Upper lobe of right lung (tissue), 1 donor: Measurements from ENCODE around the gene CCT5. TPM values are rescaled to one million over a fixed set of nuclear protein-coding genes. Genes with fewer than 3 reads are reported as not detected.
A peak's percentile ranks its signal among the peaks of the same experiment; 100 is the strongest.

Experiments
- ATAC-seq: fragments of 200-7000 bp; cut with Tn5 transposase; one replicate; pipeline ENCODE4 v1.9.1; 2020; ENCODE audit warnings: mild to moderate bottlenecking, moderate library complexity
- DNase-seq: peaks from one replicate; pipeline ENCODE4 v3.0.0-alpha.2; 2020
- H3K27ac ChIP-seq: fragments of 200-600 bp; one replicate; pipeline ENCODE4 v1.8.0; 2022
- H3K27me3 ChIP-seq: fragments of 200-600 bp; one replicate; pipeline ENCODE4 v1.8.0; 2022; ENCODE audit warnings: mild to moderate bottlenecking
- H3K36me3 ChIP-seq: fragments of 200-600 bp; one replicate; pipeline ENCODE4 v1.8.0; 2022
- H3K4me1 ChIP-seq: fragments of 200-600 bp; one replicate; pipeline ENCODE4 v1.8.0; 2022
- H3K4me3 ChIP-seq: fragments of 200-600 bp; one replicate; pipeline ENCODE4 v1.8.0; 2022; ENCODE audit warnings: mild to moderate bottlenecking
- H3K9me3 ChIP-seq: fragments of 200-600 bp; one replicate; pipeline ENCODE4 v1.8.0; 2022
- CTCF ChIP-seq: fragments of 200-600 bp; IDR thresholded peaks from one replicate; pipeline ENCODE4 v1.8.0; 2022; ENCODE audit warnings: antibody characterized with exemption
- intact Hi-C: fragments of 100-400 bp; cut with DNase I; formaldehyde crosslinking; loops from one replicate; pipeline ENCODE4 v1.11.0; 2022
- total RNA-seq: library from RNA; stranded (reverse); fragmentation: NEBNext Ultra II Directional; extraction: Animal tissue kit (Norgen Biotek cat#: 25700); gene quantifications from one replicate; pipeline ENCODE4 v1.2.1, GENCODE V29; 2021
- donor health status: DM: no; HTN: yes; CAD: no; lungs with severe emphysema.

CCT5 gene
- total RNA-seq, 1 donor from 2014 or later = 119 TPM

GRCh38 chr5:10304932-10305331 is 54.9 kb downstream of the CCT5 start:
- Histone ChIP-seq H3K36me3 (no peaks in the 10 kb centered on the region), H3K27ac (no peak overlapping the region), H3K4me1 (peaks cover 10% of the 10 kb centered on the region), H3K4me3 (no peak overlapping the region), H3K27me3 (no peaks in the 10 kb centered on the region), H3K9me3 (no peaks in the 10 kb centered on the region)
- ATAC-seq (no peak), DNase-seq (no peak)
- intact Hi-C loops = no loop called here
- no peak for TF ChIP-seq CTCF

- Histone ChIP-seq H3K9me3 (no peaks in the 10 kb centered on the region), H3K4me3 (no peak overlapping the region), H3K36me3 (no peaks in the 10 kb centered on the region), H3K27me3 (no peaks in the 10 kb centered on the region), H3K27ac (no peak overlapping the region), H3K4me1 (peaks cover 10% of the 10 kb centered on the region)
- DNase-seq (no peak), ATAC-seq (no peak)
- intact Hi-C loops = no loop called here
- TF ChIP-seq CTCF = no peak
These were observed 56.0 kb downstream of the CCT5 start for GRCh38 chr5:10306114-10306513.

GRCh38 chr5:10306806-10307205 is 56.7 kb downstream of the CCT5 start:
- Histone ChIP-seq H3K4me1 (peaks cover 10% of the 10 kb centered on the region), H3K36me3 (no peaks in the 10 kb centered on the region), H3K4me3 (peak overlapping the region; percentile 62), H3K27ac (peak overlapping the region; percentile 53), H3K9me3 (no peaks in the 10 kb centered on the region), H3K27me3 (no peaks in the 10 kb centered on the region)
- intact Hi-C loops = no loop called here
- ATAC-seq (no peak), DNase-seq (no peak)
- no peak for TF ChIP-seq CTCF

- peak within 1 kb of the TSS; percentile 53 for H3K27ac ChIP-seq
- H3K4me1 ChIP-seq = peaks cover 4% of the 10 kb centered on the region
- no peaks in the 10 kb centered on the region for H3K9me3 ChIP-seq
- H3K36me3 ChIP-seq = no peaks in the 10 kb centered on the region
- peak; percentile 74 for DNase-seq
- ATAC-seq = peak; percentile 87
- TF ChIP-seq CTCF = no peak
- intact Hi-C loops = no loop called here
- no peaks in the 10 kb centered on the region for H3K27me3 ChIP-seq
- H3K4me3 ChIP-seq = peak within 1 kb of the TSS; percentile 62
These were observed 57.4 kb downstream of the CCT5 start, which contains the start of gene CMBL for GRCh38 chr5:10307206-10308148. TSS of gene CMBL (minus strand) at chr5:10307902. CDS start at chr5:10290762, 17,140 bp downstream.

- no peaks in the 10 kb centered on the region for H3K36me3 ChIP-seq
- ATAC-seq (no peak), DNase-seq (no peak)
- intact Hi-C loops = no loop called here
- TF ChIP-seq CTCF = no peak
- H3K4me3 ChIP-seq = no peak overlapping the region
- H3K9me3 ChIP-seq = no peaks in the 10 kb centered on the region
- H3K27me3 ChIP-seq = no peaks in the 10 kb centered on the region
- no peak overlapping the region for H3K27ac ChIP-seq
- H3K4me1 ChIP-seq = peaks cover 4% of the 10 kb centered on the region
These were observed 58.8 kb downstream of the CCT5 start for GRCh38 chr5:10308844-10309243.
